Measurements from ENCODE around the gene ZNF500.

DNA sequence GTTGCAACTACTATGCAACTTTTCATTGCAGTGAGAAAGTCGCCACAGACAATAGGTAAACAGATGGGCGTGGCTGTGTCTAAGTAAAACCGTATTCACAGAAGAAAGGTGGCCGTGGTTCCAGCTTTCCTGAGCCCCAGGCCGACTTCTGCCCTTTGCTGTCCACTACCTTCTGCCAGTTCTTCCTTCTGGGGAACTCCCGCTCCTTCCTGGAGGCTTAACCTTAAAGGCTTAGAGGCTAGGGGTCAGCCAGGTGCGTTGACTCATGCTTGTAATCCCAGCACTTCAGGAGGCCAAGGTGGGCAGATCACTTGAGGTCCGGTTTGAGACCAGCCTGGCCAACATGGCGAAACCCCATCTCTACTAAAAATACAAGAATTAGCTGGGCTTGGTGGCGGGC is 23.3 kb upstream of the ZNF500 start:
- TF ChIP-seq HNF4G (IDR thresholded peaks at IDR 0.05) = no peak
- no peak for TF ChIP-seq RAD21 (IDR thresholded peaks at IDR 0.05)
